NCI-H748 treated with DMSO at 0.1 percent for 48 hours (cell line): ENCODE results near the gene SPTBN1.

Experiments used
- DNase-seq: peaks from one replicate; lab custom pipeline; 2025; lab: John Stamatoyannopoulos, UW

SPTBN1 gene

GRCh38 chr2:54455563-54456361 is at the start of gene SPTBN1:
SPTBN1 (plus strand) TSS chr2:54456327; CDS start chr2:54526419, 70,092 bp downstream.
- DNase-seq: peak; percentile 45

- DNase-seq: no peak
Observed at GRCh38 chr2:54407693-54408092, 48.4 kb upstream of the SPTBN1 start.

- no peak for DNase-seq
Observed at GRCh38 chr2:54408288-54408687, 47.8 kb upstream of the SPTBN1 start.

GRCh38 chr2:54409752-54410151 is 46.4 kb upstream of the SPTBN1 start:
- DNase-seq: peak; percentile 32

GRCh38 chr2:54411801-54412354 is 44.2 kb upstream of the SPTBN1 start:
- no peak for DNase-seq

GRCh38 chr2:54416166-54416813 is 39.8 kb upstream of the SPTBN1 start:
- no peak for DNase-seq

- no peak for DNase-seq
Observed at GRCh38 chr2:54416938-54417337, 39.2 kb upstream of the SPTBN1 start.

GRCh38 chr2:54417577-54417976 is 38.5 kb upstream of the SPTBN1 start:
- DNase-seq: no peak

GRCh38 chr2:54419388-54419787 is 36.7 kb upstream of the SPTBN1 start:
- no peak for DNase-seq

- no peak for DNase-seq
Observed at GRCh38 chr2:54419855-54420523, 36.1 kb upstream of the SPTBN1 start.

- no peak for DNase-seq
Observed at GRCh38 chr2:54420524-54421172, 35.5 kb upstream of the SPTBN1 start.

- no peak for DNase-seq
Observed at GRCh38 chr2:54422072-54422581, 34.0 kb upstream of the SPTBN1 start.

GRCh38 chr2:54423213-54423612 is 32.9 kb upstream of the SPTBN1 start:
- no peak for DNase-seq

- no peak for DNase-seq
Observed at GRCh38 chr2:54424555-54425163, 31.5 kb upstream of the SPTBN1 start.

- no peak for DNase-seq
Observed at GRCh38 chr2:54428108-54428831, 27.9 kb upstream of the SPTBN1 start.

GRCh38 chr2:54429054-54429453 is 27.1 kb upstream of the SPTBN1 start:
- no peak for DNase-seq

- no peak for DNase-seq
Observed at GRCh38 chr2:54429811-54430551, 26.1 kb upstream of the SPTBN1 start.

- no peak for DNase-seq
Observed at GRCh38 chr2:54430649-54431048, 25.5 kb upstream of the SPTBN1 start.

- DNase-seq: no peak
Observed at GRCh38 chr2:54432251-54433015, 23.7 kb upstream of the SPTBN1 start.
